Ramos (cell line): ENCODE measurements around the gene QPCT.

Experiments used
- in situ Hi-C: fragments of 300-500 bp; cut with MboI; formaldehyde crosslinking; loops from one replicate; pipeline ENCODE4 v1.14.3; 2022; ENCODE audit warnings: low sequenced_read_pairs; ENCODE audit not compliant: unreplicated experiment

Gene QPCT

GRCh38 chr2:37324536-37324785 lies 20.0 kb upstream of the QPCT start:
- in situ Hi-C loops: no loop called here

DNA sequence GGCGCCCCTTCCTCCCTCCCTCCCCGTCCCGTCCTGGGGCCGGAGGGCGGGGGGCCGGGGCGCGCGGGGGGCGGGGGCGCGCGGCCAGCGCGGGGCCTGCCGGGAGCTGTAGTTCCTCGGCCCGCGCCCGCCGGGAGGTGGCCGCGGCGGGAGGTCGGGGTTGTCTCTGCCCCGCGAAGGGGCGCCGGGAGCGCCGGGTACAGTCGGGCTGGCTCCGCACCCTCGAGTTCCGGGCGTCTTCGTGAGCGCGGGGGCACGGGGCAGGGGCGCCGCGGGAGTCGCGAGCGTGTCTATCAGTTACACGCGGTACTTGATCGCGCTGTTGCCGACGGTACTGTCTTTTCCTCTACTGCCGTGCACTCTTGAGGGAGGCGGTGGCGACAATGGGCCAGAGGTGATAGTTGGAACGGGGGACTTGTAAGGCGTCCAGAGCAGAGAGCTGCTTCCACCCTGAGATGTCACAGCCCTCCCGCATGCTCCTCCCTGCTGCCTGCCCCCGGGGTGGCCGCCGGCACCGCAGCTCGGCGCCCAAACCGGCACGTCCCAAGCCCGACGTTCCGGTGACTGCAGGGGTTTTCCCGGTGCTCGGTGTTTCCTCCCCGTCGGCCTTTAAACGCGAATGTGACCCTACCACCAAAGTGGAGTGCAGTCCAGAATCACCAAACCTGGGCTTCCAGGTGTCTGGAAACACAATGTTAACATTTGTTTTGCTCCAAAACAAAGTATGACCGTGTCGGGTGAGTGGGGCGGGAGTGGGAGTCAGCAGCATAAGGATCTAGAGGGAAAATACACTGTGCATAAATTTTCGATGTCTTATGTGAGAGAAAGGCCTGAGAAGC lies 19.4 kb upstream of the QPCT start, which contains the start of gene PRKD3:
PRKD3 (minus strand) TSS at position 48 of the 839 bp plus-strand sequence. CDS start 8,309 bp downstream, outside the sequence.
- in situ Hi-C loops: no loop called here

DNA sequence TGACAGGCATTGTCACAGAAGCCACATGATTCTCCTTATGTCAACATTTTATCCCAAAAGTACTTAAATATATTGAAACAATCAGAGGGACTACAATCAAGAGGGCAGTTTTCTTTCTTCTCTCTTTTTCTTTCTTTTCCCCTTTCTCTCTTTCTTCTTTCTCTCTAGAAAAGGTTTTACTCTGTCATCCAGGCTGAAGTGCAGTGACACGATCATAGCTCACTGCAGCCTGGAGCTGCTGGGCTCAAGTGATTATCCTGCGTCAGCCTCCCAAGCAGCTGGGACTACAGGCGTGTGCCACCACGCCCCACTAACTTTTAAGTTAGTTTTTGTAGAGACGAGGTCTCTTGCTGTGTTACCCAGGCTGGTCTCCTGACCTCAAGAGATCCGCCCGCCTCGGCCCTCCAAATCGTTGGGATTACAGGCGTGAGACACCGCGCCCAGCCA lies 18.8 kb upstream of the QPCT start:
- in situ Hi-C loops: no loop called here

- in situ Hi-C loops: no loop called here
Measured at GRCh38 chr2:37326285-37326684, 18.1 kb upstream of the QPCT start.

DNA sequence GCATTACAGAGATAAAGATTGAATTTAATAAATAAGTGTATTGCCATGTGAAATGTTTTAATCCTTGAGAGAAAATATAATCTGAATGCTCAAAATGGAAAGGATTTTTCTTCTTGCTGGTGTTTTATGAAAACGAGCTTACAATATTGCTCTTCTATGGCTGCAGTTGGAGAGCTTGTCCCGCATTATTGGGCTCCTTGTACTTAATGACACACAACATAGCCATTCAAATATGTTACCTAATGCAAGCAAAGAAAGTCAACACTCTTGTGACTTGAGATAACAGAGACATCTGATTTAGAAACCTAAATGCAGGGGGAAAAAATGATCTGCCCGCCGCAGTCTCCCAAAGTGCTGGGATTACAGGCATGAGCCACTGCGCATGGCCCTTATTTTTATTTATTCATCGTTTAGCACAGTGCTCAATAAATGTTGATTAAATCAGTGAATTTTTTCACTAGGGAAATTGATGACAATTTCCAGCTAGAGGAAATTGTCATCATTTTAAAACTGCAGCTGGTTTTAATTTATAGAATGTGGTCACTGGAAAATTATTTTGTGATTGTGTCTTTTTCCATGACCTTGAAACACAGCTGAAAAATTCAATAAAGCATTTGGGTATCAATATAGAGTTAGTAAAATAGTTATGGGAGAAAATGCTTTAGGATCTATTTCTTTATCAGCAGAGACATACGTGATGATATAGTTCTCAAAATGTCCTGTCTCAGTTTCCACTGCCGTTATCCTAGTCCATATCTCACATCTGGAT lies 17.4 kb upstream of the QPCT start:
- in situ Hi-C loops: no loop called here

- in situ Hi-C loops: no loop called here
Measured at GRCh38 chr2:37330681-37331080, 13.7 kb upstream of the QPCT start.

DNA sequence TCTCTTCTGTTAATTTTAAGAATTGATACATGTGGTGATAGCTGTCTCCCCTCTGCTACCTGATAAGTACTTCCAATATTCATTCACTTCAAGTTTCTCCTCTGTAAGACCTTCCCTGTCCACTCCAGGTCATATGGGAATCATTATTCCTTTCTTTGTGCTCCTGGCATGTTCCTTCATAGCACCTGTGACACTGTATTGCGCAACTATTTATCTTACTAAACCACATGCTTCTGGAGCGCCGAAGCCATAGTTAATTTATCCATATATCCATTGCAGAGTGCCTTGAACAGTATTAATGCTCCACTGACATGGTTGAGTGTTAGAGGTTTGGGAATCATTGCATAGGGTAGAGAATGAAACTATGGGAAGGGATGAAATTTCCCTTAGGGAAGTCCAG lies 11.9 kb upstream of the QPCT start:
- in situ Hi-C loops: no loop called here

DNA sequence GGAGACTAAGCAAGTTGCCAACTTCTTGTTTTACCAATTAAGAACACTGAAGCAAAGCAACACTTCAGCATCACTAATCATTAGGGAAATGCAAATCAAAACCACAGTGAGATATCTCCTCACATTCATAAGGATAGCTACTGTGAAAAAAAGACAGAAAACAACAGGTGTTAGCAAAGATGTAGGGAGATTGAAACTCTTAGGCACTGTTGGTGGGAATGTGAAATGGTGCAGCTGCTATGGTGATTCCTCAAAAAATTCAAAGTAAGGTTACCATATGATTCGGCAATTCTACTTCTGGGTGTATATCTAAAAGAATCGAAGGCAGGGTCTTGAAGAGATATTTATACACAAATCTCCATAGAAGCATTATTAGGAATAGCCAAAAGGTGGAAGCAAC lies 11.2 kb upstream of the QPCT start:
- in situ Hi-C loops: no loop called here

DNA sequence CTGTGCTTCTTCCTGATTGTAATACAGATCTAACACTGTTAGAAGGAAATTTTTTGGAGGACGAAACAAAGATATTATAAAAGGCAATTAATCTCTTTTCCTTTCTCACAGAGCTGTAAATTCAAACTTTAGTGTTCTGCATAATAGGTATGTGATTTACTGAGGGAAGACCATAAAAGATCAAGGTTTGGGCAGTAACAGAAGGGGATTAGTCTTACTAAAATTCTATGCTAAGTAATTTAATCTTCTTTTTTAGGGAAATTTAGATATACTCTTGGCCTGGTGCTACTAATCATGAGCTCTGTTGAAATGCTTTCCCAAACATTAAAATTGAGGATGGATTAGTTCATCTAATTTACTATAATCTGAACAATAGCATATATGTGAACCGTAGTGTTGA lies 8.8 kb upstream of the QPCT start:
- in situ Hi-C loops: no loop called here

DNA sequence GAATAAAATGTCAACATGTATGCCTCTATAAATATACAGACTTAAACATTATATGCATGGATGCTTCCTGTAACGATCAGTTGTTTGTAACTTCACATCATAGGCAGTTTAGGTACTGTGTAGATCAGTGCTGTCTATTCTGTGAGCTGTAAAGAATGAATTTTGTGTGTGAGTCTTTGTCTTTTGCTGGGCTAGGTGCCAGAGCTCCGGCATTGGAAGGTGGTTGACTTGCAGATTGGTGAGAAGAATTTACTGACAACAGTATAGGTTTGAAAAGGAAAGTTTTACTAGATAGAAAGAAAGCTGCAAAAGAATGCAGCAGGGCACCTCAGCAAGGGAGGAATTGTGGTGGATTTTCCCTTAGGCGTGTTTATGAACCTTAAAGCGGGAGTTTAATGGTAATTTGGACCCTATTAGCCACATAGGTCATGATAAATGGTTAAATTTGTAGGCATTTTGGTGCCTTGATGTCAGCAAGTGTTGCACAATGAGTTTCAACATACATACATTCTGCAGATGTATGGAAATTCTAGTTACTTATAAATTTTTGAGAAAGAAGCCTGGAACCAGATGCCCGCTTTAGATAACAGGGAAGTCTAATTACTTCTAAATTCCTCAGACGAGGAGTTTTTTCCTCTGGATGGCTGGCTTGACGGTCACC lies 6.7 kb upstream of the QPCT start:
- in situ Hi-C loops: no loop called here

DNA sequence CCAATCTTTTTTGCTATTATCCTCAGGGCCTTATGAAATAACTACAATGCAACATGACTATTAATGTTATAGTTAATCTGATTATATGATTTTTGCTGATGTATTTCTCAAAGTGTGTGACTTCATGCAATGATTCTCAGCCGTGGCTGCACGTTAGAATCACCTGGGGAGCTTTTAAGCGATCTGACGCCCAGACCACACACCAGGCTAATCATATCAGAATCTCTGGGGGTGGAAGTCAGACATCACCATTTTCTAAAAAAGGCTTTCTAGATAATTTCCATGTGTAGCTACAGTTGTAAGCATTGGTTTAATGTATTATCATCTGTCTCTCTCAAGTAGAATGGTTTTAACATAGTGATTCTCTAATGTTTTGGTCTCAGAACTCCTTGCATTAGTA lies 5.5 kb upstream of the QPCT start:
- in situ Hi-C loops: no loop called here

DNA sequence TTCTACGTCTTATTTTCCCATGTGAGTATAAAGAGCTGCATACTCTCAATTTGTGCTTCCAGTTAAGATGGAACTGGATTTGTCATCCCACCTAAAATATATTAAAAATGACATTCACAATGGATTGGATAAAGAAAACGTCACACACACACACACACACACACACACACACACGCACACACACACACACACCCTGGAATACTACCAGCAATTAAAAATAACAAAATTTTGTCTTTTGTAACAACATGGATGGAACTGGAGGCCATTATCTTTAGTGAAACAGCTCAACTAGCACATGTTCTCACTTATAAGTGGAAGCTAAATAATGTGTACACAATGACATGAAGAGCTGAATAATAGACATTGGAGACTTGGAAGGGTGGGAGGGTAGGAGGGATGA lies 3.8 kb upstream of the QPCT start:
- in situ Hi-C loops: no loop called here

- in situ Hi-C loops: no loop called here
Measured at GRCh38 chr2:37342591-37343220, 1.7 kb upstream of the QPCT start.

DNA sequence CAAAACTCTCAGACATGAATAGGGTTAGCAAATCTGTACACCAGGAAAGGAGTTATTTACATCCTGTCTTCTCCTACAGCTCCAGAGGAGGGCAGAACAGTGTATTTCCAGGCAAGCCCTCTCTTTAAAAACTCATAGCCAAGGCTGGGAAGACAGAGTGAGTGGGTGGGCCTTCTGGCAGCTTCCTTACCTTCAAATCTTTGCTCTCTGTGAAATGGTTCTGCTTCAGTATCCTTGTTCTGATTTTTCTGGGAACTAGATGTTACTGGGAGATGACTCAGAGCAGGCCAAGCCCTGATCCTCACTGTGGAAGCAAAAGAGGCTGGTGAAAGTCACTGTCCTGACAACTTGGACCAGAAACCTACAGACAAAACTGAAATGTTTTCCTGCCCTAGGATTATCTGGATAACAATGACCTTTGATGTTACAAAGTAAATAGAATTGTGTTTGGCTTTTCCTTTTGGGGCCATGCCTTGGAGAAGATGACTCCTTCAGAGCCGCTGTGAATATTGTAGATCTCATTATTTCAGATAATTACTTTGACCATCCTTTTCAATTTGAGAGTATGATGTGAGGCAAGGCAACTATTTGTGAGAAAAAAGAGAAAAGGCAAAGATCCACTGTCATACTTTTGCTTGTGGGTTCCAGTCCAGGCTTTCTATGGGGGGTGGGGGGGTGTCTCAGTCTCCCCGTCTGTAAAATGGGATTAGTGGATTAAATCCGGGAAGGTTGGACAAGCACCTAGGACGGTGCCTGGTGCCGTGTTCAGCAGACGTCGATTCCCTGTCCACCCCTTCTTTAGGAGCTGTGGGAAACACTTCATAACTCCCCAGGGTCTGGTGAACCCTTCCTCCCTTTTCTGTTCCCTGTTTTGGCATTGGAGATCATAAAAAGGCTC lies 644 bp upstream of the QPCT start:
- in situ Hi-C loops: no loop called here

DNA sequence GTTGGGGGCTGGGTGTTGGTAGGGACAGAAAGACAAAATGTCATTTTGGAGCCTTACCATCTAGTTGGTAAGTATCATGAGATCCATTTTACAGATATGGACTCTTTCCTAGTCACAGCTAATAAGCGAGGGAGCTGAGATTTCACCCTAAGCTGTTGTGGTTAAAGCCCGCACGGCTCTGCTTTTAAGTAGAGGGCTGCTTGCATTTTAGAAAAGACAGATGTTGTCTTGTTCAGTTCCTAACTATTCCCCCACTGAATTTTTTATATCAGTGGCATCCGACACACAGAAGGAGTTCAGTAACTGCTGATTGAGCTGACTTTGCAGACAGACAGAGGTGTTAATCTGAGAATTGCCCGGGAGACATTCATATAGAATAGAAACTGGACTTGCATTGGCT lies 3.7 kb downstream of the QPCT start:
- in situ Hi-C loops: no loop called here

DNA sequence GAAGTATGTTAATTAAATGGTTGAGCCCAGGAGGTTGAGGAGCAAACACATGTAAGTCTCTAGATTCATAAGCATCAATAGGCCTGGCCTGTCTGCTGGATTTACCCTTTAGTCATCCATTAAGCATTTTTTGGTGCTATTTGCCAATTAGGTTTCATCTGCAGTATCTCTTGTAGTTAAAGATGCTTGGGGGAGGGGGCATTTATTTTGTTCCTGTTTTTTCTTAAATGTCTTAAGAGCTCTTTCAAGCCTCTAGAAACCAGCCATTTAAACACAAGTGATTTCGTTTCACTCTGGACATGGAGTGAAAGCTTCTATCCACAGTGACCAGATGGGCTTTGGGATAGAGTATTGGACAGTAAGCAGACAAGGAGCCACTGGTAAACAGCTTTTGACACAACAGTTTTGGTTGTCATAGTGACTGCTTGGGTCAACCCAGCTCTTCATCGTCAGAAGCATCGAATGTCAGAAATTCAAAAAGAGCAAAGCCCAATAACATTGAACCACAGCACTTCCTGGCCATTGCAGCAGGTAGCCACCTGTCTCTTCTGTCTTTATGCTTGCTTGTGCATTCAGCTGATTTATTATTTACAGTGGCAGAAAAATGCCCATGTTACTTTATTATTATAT lies 4.9 kb downstream of the QPCT start:
- in situ Hi-C loops: no loop called here

DNA sequence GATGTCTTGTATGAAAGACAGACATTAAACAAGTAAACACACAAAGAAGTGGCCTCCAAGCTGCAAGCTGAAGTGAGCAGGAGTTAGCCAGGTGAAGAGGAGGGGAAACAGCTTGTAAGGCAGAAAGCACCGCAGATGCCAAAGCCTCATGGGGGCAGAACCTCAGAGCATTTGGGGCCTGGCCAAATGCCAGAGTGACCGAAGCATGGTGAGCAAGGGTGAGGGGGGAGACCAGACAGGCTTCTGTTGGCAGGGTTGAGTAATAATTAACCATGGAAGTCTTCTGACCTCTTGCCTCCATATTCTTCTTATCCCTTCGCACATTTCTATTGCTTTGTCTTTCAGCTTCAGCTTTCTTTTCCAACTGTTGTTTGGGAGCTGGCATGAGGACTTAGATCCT lies 5.6 kb downstream of the QPCT start:
- in situ Hi-C loops: no loop called here

- in situ Hi-C loops: no loop called here
Measured at GRCh38 chr2:37354531-37354930, 10.1 kb downstream of the QPCT start.

DNA sequence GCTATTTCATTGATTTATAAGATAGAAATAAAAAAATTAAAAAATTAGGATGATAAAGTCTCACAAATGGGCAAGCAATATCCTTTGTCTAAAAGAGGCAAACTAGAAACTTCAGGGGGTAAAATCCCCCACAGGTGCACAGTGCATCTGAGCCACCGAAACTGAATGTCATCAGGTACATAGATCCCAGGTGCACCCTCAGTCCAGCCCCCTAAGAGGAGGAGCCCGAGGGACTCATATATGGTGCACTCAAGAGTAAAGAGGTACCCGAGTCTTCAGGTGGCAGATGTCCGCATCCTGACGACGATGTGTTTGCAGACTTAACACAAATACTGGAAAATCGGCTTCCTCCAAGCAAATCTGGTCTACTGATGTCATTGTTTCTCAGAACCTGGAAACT lies 11.3 kb downstream of the QPCT start:
- in situ Hi-C loops: no loop called here
